ENCODE data around the gene GLDC. TPM values are rescaled to one million over a fixed set of nuclear protein-coding genes. Genes with fewer than 3 reads are reported as not detected.
"Not testable (repeated sequence)": the region's sequence is repeated elsewhere in the genome, so short reads cannot be mapped to it uniquely, and the experiment has no call there.

The GLDC gene
- total RNA-seq, 4 donors from 2014 or later, result 1.7 to 15.1 (median 8.6) TPM

GRCh38 chr9:6646293-6646636 lies 736 bp upstream of the GLDC start:
- 31 to 34% methylated on average over 12 of the region's 12 CpGs for WGBS, 2 donors
- no peaks in the 10 kb centered on the region for H3K36me3 ChIP-seq
- intact Hi-C loops (cut with DNase I), result no loop called here
- peak overlapping the region in 1 of 3 donors; percentile 35 for H3K4me3 ChIP-seq (replicated peaks in 1 of 3)
- H3K4me1 ChIP-seq, result peaks cover 12 to 13% of the 10 kb centered on the region in 2 donors
- no peak for DNase-seq
- no peaks in the 10 kb centered on the region for H3K27me3 ChIP-seq
- TF ChIP-seq POLR2A (IDR thresholded peaks at IDR 0.05), result no peak
- no peak for TF ChIP-seq CTCF (IDR thresholded peaks at IDR 0.05)
- no peaks in the 10 kb centered on the region for H3K9me3 ChIP-seq
- no peak overlapping the region for H3K27ac ChIP-seq

GRCh38 chr9:6645105-6645354 lies 499 bp downstream of the GLDC start:
- intact Hi-C loops (cut with DNase I); H3K36me3 ChIP-seq; H3K9me3 ChIP-seq; DNase-seq; H3K27ac ChIP-seq; H3K27me3 ChIP-seq: not testable (repeated sequence)
- 8 to 18% methylated on average over 4 to 16 of the region's 24 CpGs for WGBS, 2 donors
- H3K4me3 ChIP-seq (replicated peaks in 1 of 3), result peak overlapping the region in 2 of 3 donors; percentile 9 to 35
- peaks cover 16% of the 10 kb centered on the region in 2 donors for H3K4me1 ChIP-seq

- 16 to 27% methylated on average over 26 of the region's 26 CpGs for WGBS, 2 donors
- Histone ChIP-seq H3K36me3 (no peaks in the 10 kb centered on the region), H3K4me3 (replicated peaks in 1 of 3) (peak overlapping the region in 1 of 3 donors; percentile 9), H3K4me1 (peaks cover 16% of the 10 kb centered on the region in 2 donors), H3K27ac (no peak overlapping the region), H3K9me3 (no peaks in the 10 kb centered on the region), H3K27me3 (no peaks in the 10 kb centered on the region)
- intact Hi-C loops (cut with DNase I), result no loop called here
- no peak for TF ChIP-seq CTCF (IDR thresholded peaks at IDR 0.05)
- TF ChIP-seq POLR2A (IDR thresholded peaks at IDR 0.05), result no peak
- no peak for DNase-seq
Measured at GRCh38 chr9:6644346-6645104, 1.0 kb downstream of the GLDC start.

GRCh38 chr9:6641961-6642360 lies 3.6 kb downstream of the GLDC start:
- WGBS, 2 donors, result 97 to 100% methylated on average over 2 of the region's 2 CpGs
- H3K27me3 ChIP-seq, result no peaks in the 10 kb centered on the region
- DNase-seq, result no peak
- no peaks in the 10 kb centered on the region for H3K9me3 ChIP-seq
- no peak for TF ChIP-seq POLR2A (IDR thresholded peaks at IDR 0.05)
- no peak for TF ChIP-seq CTCF (IDR thresholded peaks at IDR 0.05)
- peaks cover 16% of the 10 kb centered on the region in 2 donors for H3K4me1 ChIP-seq
- H3K4me3 ChIP-seq (replicated peaks in 1 of 3), result no peak overlapping the region
- intact Hi-C loops (cut with DNase I), result no loop called here
- H3K27ac ChIP-seq, result no peak overlapping the region
- no peaks in the 10 kb centered on the region for H3K36me3 ChIP-seq

- 90 to 96% methylated on average over 2 of the region's 2 CpGs for WGBS, 2 donors
- Histone ChIP-seq H3K27me3 (no peaks in the 10 kb centered on the region), H3K36me3 (no peaks in the 10 kb centered on the region), H3K4me3 (replicated peaks in 1 of 3) (no peak overlapping the region), H3K9me3 (no peaks in the 10 kb centered on the region), H3K4me1 (peaks cover 16% of the 10 kb centered on the region in 2 donors), H3K27ac (no peak overlapping the region)
- no peak for TF ChIP-seq CTCF (IDR thresholded peaks at IDR 0.05)
- TF ChIP-seq POLR2A (IDR thresholded peaks at IDR 0.05), result no peak
- intact Hi-C loops (cut with DNase I), result no loop called here
- DNase-seq, result no peak
Measured at GRCh38 chr9:6641561-6641960, 4.0 kb downstream of the GLDC start.
